CD8-positive, alpha-beta memory T cell (primary cell): ENCODE measurements around the gene CST9. TPM values are rescaled to one million over a fixed set of nuclear protein-coding genes. Genes with fewer than 3 reads are reported as not detected.

Experiments used
- CTCF ChIA-PET: fragments of 350-600 bp; sonication (Branson Sonifier 250); formaldehyde crosslinking; loops from one replicate; lab custom pipeline; 2021; ENCODE audit warnings: antibody characterized with exemption; lab: Charles Lee
- POLR2A ChIA-PET: fragments of 350-600 bp; sonication (Branson Sonifier 250); formaldehyde crosslinking; loops from one replicate; lab custom pipeline; 2021; ENCODE audit warnings: antibody characterized with exemption; lab: Charles Lee
- DNase-seq, 5 donors: peaks; one replicate each; pipeline versions ENCODE4 v3.0.0 to v3.0.0-alpha.2; 2020 to 2022; ENCODE audit warnings: mixed read lengths in 1 of 5
- H3K27ac ChIP-seq: one replicate; pipeline ENCODE4 v1.7.0; 2013; ENCODE audit warnings: low read depth, mild to moderate bottlenecking, low read length, moderate library complexity
- H3K27me3 ChIP-seq: 2 replicates; pipeline ENCODE4 v1.7.0; 2013; ENCODE audit warnings: low read length, mild to moderate bottlenecking; ENCODE audit not compliant: insufficient read depth, poor library complexity, severe bottlenecking
- H3K36me3 ChIP-seq: 2 replicates; pipeline ENCODE4 v1.7.0; 2013; ENCODE audit warnings: mild to moderate bottlenecking, low read length, moderate library complexity; ENCODE audit not compliant: insufficient read depth
- H3K4me1 ChIP-seq: 2 replicates; pipeline ENCODE4 v1.7.0; 2013; ENCODE audit warnings: mild to moderate bottlenecking, low read length, moderate library complexity; ENCODE audit not compliant: insufficient read depth
- H3K4me3 ChIP-seq: 2 replicates; pipeline ENCODE4 v1.7.0; 2013; ENCODE audit warnings: mild to moderate bottlenecking, low read length
- H3K9me3 ChIP-seq: 2 replicates; pipeline ENCODE4 v1.7.0; 2013; ENCODE audit warnings: mild to moderate bottlenecking, low read length
- H3K27ac Mint-ChIP-seq, 8 donors: one replicate each; pipeline ENCODE4 v1.8.0; 2020 to 2021; ENCODE audit warnings: mixed read lengths in 8 of 8, mild to moderate bottlenecking in 6 of 8, inconsistent platforms in 3 of 8, moderate library complexity in 3 of 8
- H3K27me3 Mint-ChIP-seq, 2 donors: one replicate each; pipeline ENCODE4 v1.8.0; 2020 to 2021; ENCODE audit warnings: mixed read lengths in 2 of 2, mild to moderate bottlenecking in 1 of 2, moderate library complexity in 1 of 2
- H3K36me3 Mint-ChIP-seq, 3 donors: one replicate each; pipeline ENCODE4 v1.8.0; 2020 to 2021; ENCODE audit warnings: mixed read lengths in 3 of 3, inconsistent platforms in 1 of 3, mild to moderate bottlenecking in 1 of 3
- H3K4me1 Mint-ChIP-seq, 3 donors: one replicate each; pipeline ENCODE4 v1.8.0; 2020 to 2021; ENCODE audit warnings: mixed read lengths in 3 of 3, inconsistent platforms in 1 of 3, mild to moderate bottlenecking in 1 of 3
- H3K4me3 Mint-ChIP-seq, 7 donors: one replicate each; pipeline ENCODE4 v1.8.0; 2020 to 2021; ENCODE audit warnings: mixed read lengths in 7 of 7, mild to moderate bottlenecking in 6 of 7, moderate library complexity in 4 of 7, inconsistent platforms in 2 of 7
- H3K9me3 Mint-ChIP-seq, 5 donors: one replicate each; pipeline ENCODE4 v1.8.0; 2020 to 2022; ENCODE audit warnings: mixed read lengths in 5 of 5, mild to moderate bottlenecking in 3 of 5, moderate library complexity in 2 of 5, inconsistent platforms in 1 of 5
- polyA plus RNA-seq: library from polyadenylated mRNA; unstranded; fragments of 300-500 nt; fragmentation: Illumina TruSeq; gene quantifications from one replicate; pipeline ENCODE4 v1.2.3, GENCODE V29; 2021
- total RNA-seq, 2 experiments: library from RNA; stranded (reverse); gene quantifications; one replicate each; pipeline ENCODE4 v1.2.3, GENCODE V29; 2021

Gene CST9
- total and polyA plus RNA-seq, 3 experiments from 2014 or later = not detected

GRCh38 chr20:23649242-23649641 is 43.5 kb upstream of the CST9 start:
- ChIA-PET POLR2A (no interaction called here), CTCF (no interaction called here)
- no peaks in the 10 kb centered on the region for H3K9me3 Mint-ChIP-seq
- H3K27me3 Mint-ChIP-seq = peaks cover 4 to 11% of the 10 kb centered on the region in 2 donors
- DNase-seq = no peak
- Histone ChIP-seq H3K27me3 (no peaks in the 10 kb centered on the region), H3K36me3 (no peaks in the 10 kb centered on the region), H3K4me3 (no peak overlapping the region), H3K27ac (no peak overlapping the region), H3K9me3 (no peaks in the 10 kb centered on the region), H3K4me1 (no peaks in the 10 kb centered on the region)
- no peaks in the 10 kb centered on the region for H3K36me3 Mint-ChIP-seq
- no peak overlapping the region for H3K4me3 Mint-ChIP-seq
- no peaks in the 10 kb centered on the region for H3K4me1 Mint-ChIP-seq
- no peak overlapping the region for H3K27ac Mint-ChIP-seq

DNA sequence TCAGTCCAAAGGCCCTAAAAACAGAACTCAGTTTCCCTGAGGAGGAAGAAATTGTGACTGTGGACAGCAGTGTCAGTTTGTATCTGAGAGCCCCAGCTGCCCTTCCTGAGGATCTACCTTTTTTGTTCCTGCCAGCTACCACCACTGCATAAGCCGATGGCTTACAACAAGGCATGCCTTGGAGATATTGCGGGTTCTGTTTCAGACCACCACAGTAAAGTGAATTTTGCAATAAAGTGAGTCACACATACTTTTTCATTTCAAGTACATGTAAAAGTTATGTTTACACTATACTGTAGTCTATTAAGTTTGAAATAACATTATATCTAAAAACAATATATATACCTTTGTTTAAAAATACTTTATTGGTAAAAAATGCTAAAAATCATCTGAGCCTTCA is 41.6 kb upstream of the CST9 start:
- Histone ChIP-seq H3K4me3 (no peak overlapping the region), H3K27me3 (no peaks in the 10 kb centered on the region), H3K9me3 (no peaks in the 10 kb centered on the region), H3K4me1 (no peaks in the 10 kb centered on the region), H3K36me3 (no peaks in the 10 kb centered on the region), H3K27ac (no peak overlapping the region)
- Mint-ChIP-seq H3K36me3 (no peaks in the 10 kb centered on the region), H3K4me3 (no peak overlapping the region), H3K27me3 (peaks cover 0 to 3% of the 10 kb centered on the region in 2 donors), H3K27ac (no peak overlapping the region), H3K9me3 (no peaks in the 10 kb centered on the region), H3K4me1 (no peaks in the 10 kb centered on the region)
- ChIA-PET CTCF (no interaction called here), POLR2A (no interaction called here)
- DNase-seq = no peak

DNA sequence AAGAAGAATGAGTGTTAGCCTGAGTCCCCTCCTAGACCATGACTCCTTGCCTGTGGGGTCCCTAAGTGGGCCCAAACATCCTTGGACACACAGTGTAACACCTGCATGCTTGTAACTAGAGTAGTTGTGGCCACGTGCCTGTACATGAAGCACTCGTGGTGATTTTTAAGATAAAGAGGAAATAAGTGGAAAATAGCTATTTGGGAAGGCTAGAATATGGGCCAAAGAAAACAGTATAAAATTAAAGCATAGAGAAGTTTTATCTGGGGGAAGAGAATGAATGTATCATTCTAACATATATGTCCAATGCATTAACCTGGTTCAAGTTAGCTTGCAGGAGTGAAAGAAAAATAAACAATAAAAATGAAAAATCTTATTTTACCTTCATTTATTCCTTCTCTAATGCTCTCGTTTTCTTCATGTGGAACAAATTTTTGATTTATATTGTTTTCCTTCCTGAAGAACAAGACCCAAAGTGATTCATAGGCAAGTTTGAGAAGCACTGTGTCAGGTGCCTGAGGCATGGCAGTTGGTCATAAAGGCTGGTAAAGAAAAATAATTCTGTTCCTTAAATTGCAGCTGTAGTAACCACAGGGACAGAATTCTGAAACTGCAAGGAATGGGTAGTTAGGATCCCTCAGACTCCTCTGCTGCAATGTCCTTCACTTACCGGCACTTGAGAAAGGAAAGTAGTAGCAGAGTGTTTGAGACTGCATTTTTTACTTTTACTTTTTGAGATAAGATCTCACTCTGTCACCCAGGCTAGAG is 40.6 kb upstream of the CST9 start:
- Mint-ChIP-seq H3K27ac (no peak overlapping the region), H3K4me1 (no peaks in the 10 kb centered on the region), H3K4me3 (no peak overlapping the region), H3K9me3 (no peaks in the 10 kb centered on the region), H3K36me3 (no peaks in the 10 kb centered on the region), H3K27me3 (peaks cover 0 to 3% of the 10 kb centered on the region in 2 donors)
- Histone ChIP-seq H3K4me3 (no peak overlapping the region), H3K27ac (no peak overlapping the region), H3K9me3 (no peaks in the 10 kb centered on the region), H3K4me1 (no peaks in the 10 kb centered on the region), H3K36me3 (no peaks in the 10 kb centered on the region), H3K27me3 (no peaks in the 10 kb centered on the region)
- POLR2A ChIA-PET = no interaction called here
- CTCF ChIA-PET = no interaction called here
- DNase-seq = no peak

DNA sequence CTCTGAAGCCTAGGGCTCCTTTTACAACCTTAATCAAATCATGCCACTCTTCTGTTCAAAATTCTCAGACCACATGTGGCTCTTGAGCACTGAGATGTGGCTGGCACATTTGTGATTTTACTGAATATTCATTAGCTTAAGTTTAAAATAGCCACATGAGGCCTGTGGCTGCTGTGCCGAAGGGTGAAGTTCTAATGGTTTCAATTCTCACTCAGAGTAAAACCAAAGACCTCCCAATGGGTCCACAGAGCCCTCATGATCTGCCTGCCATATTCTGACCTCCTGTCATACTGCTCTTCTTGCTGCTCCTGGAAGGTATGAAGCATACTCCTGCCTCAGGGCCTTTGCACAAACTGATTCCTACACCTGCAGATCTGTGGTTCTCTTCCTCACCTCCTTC is 39.9 kb upstream of the CST9 start:
- no peak overlapping the region for H3K27ac ChIP-seq
- no peak overlapping the region for H3K4me3 Mint-ChIP-seq
- no peak for DNase-seq
- H3K9me3 ChIP-seq = no peaks in the 10 kb centered on the region
- peaks cover 3% of the 10 kb centered on the region in 2 donors for H3K27me3 Mint-ChIP-seq
- no peaks in the 10 kb centered on the region for H3K27me3 ChIP-seq
- no peaks in the 10 kb centered on the region for H3K36me3 ChIP-seq
- CTCF ChIA-PET = no interaction called here
- H3K36me3 Mint-ChIP-seq = no peaks in the 10 kb centered on the region
- no peaks in the 10 kb centered on the region for H3K9me3 Mint-ChIP-seq
- H3K4me1 Mint-ChIP-seq = no peaks in the 10 kb centered on the region
- H3K4me3 ChIP-seq = no peak overlapping the region
- H3K4me1 ChIP-seq = no peaks in the 10 kb centered on the region
- H3K27ac Mint-ChIP-seq = no peak overlapping the region
- POLR2A ChIA-PET = no interaction called here

- no peaks in the 10 kb centered on the region for H3K9me3 ChIP-seq
- H3K27ac ChIP-seq = no peak overlapping the region
- Mint-ChIP-seq H3K27me3 (peaks cover 8 to 14% of the 10 kb centered on the region in 2 donors), H3K27ac (no peak overlapping the region), H3K9me3 (no peaks in the 10 kb centered on the region), H3K36me3 (no peaks in the 10 kb centered on the region), H3K4me1 (no peaks in the 10 kb centered on the region), H3K4me3 (no peak overlapping the region)
- ChIA-PET POLR2A (no interaction called here), CTCF (no interaction called here)
- no peak for DNase-seq
- no peak overlapping the region for H3K4me3 ChIP-seq
- H3K36me3 ChIP-seq = no peaks in the 10 kb centered on the region
- H3K4me1 ChIP-seq = no peaks in the 10 kb centered on the region
- no peaks in the 10 kb centered on the region for H3K27me3 ChIP-seq
Observed at GRCh38 chr20:23644164-23644563, 38.4 kb upstream of the CST9 start.

GRCh38 chr20:23643659-23644058 is 37.9 kb upstream of the CST9 start:
- Mint-ChIP-seq H3K27me3 (peaks cover 10 to 17% of the 10 kb centered on the region in 2 donors), H3K9me3 (no peaks in the 10 kb centered on the region), H3K4me3 (no peak overlapping the region), H3K27ac (peak overlapping the region in 1 of 8 donors; percentile 48), H3K36me3 (no peaks in the 10 kb centered on the region), H3K4me1 (no peaks in the 10 kb centered on the region)
- Histone ChIP-seq H3K4me3 (no peak overlapping the region), H3K36me3 (no peaks in the 10 kb centered on the region), H3K9me3 (no peaks in the 10 kb centered on the region), H3K27ac (no peak overlapping the region), H3K4me1 (no peaks in the 10 kb centered on the region), H3K27me3 (no peaks in the 10 kb centered on the region)
- DNase-seq = no peak
- ChIA-PET CTCF (no interaction called here), POLR2A (no interaction called here)

DNA sequence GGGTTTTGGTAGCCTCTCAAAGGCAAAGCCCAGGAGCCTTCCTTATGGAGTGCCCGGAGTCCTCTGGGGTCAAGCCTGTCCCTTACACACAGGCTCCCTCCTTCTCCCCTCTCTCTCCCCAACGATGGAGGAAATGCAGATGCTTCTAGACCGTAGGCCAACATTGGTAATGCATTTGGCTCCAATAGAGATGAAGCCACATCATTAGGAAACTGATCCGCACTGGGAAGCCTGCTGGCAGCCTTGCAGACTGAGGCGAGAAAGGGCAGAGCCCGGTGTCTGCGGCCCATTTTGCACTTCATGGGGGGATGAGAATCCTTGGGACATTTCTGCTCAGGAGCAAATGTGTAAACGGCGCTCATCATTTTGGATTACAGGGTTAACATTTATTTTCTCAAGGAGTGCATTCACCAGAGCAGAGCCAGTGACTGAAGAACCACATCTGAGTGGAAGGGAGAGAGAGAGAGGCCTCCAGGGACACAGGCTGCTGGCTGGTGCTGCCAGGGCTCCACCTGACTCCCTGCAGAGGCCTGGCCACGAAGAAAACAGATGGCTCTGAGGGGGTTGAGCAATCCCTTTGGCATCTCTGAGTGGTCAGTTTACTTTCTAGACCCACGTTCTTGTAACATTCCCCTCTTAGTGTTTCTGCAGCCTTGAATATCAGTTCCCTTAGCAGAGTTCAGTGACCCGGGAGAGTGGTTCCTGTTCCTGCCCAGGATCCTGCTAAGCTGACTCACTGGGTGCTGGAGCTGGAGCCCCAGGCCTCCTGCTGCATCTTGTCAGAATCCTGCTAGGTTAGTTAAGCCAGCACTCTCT is 36.4 kb upstream of the CST9 start:
- DNase-seq = no peak
- Mint-ChIP-seq H3K36me3 (no peaks in the 10 kb centered on the region), H3K27ac (no peak overlapping the region), H3K27me3 (peaks cover 10 to 19% of the 10 kb centered on the region in 2 donors), H3K4me3 (no peak overlapping the region), H3K9me3 (no peaks in the 10 kb centered on the region), H3K4me1 (peaks cover 0 to under 1% (median under 1%) of the 10 kb centered on the region in 3 donors)
- no peaks in the 10 kb centered on the region for H3K27me3 ChIP-seq
- no peaks in the 10 kb centered on the region for H3K36me3 ChIP-seq
- H3K4me1 ChIP-seq = no peaks in the 10 kb centered on the region
- H3K9me3 ChIP-seq = no peaks in the 10 kb centered on the region
- ChIA-PET CTCF (no interaction called here), POLR2A (no interaction called here)
- H3K4me3 ChIP-seq = no peak overlapping the region
- H3K27ac ChIP-seq = no peak overlapping the region
